ENCODE measurements around the gene WRAP73. TPM values are rescaled to one million over a fixed set of nuclear protein-coding genes. Genes with fewer than 3 reads are reported as not detected.

WRAP73 gene
- total RNA-seq, 1 experiment from 2014 or later, result 57.2 TPM

- no peak overlapping the region for H3K9ac ChIP-seq (ENCODE audit: low read length)
- intact Hi-C loops (cut with micrococcal nuclease), result no loop called here
- no peak overlapping the region for H3K4me2 ChIP-seq (ENCODE audit: low read length)
- no peaks in the 10 kb centered on the region for H3K9me3 ChIP-seq (ENCODE audit: low read length)
- H4K20me1 ChIP-seq (ENCODE audit: low read length), result no peaks in the 10 kb centered on the region
- ATAC-seq (no peak), DNase-seq (no peak)
- no peak overlapping the region for H3K4me3 ChIP-seq (ENCODE audit: low read length)
- no peak overlapping the region for H3K27ac ChIP-seq (ENCODE audit: low read length)
- TF ChIP-seq EZH2phosphoT487 (IDR thresholded peaks at IDR 0.05; ENCODE audit: borderline replicate concordance, low read length) (no peak), CTCF (conservative IDR thresholded peaks at IDR 0.05; ENCODE audit: low read depth, low read length) (no peak), EZH2 (IDR thresholded peaks at IDR 0.05; ENCODE audit: low read length, unreplicated experiment) (no peak)
- H3K27me3 ChIP-seq (ENCODE audit: low read length), result 0 out of 2 replicates have a peak, but pooled peaks cover 3% of the 10 kb centered on the region
- H3K9me2 ChIP-seq (replicated peaks; ENCODE audit: low read length), result no peaks in the 10 kb centered on the region
- H2AFZ ChIP-seq (ENCODE audit: low read length), result no peak overlapping the region
- no peaks in the 10 kb centered on the region for H3K36me3 ChIP-seq (ENCODE audit: low read depth, low read length)
- CTCF ChIA-PET, result no interaction called here
- no peaks in the 10 kb centered on the region for H3K4me1 ChIP-seq (ENCODE audit: insufficient read depth, low read length)
- no peaks in the 10 kb centered on the region for H3F3A ChIP-seq (ENCODE audit: low read length, unreplicated experiment)
- no TSS peak for BruUV-seq (replicated peaks)
- H3K79me2 ChIP-seq (ENCODE audit: low read length), result no peaks in the 10 kb centered on the region
- POLR2A ChIA-PET (ENCODE audit: unreplicated experiment), result no interaction called here
These were observed 40.6 kb upstream of the WRAP73 start for GRCh38 chr1:3690282-3691065.

DNA sequence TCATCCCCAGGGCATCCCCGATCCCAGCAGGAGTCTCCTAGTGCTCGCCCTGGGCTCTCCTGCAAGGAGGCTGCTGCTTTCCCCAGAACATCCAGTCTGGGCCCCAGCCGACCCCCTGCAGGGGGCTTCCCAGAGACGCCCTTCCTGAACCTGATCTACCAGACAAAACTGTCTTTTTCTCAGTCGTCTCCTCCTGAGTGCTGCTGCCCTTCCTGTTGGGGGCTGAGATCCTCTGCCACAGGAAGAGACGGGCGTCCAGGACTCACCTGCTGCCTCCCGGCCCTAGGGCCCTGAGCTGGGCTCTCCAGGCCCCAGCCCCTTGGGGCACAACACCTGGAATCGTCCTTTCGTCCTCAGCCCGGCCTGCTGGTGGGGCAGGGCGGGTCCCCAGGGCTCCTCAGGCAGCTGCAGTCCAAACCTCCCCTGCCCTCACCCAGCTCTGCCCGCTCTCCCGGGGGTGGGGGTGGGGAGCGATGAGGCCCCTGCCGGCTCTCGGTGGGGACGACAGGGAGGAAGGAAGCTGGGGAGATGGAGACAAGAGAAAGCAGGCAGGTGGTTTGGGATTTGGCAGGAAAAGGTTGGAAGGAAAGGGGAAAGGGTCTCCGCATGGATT, 39.3 kb upstream of the WRAP73 start:
- BruUV-seq (replicated peaks), result no TSS peak
- intact Hi-C loops (cut with micrococcal nuclease), result no loop called here
- CTCF ChIA-PET, result no interaction called here
- POLR2A ChIA-PET (ENCODE audit: unreplicated experiment), result no interaction called here
- DNase-seq (no peak), ATAC-seq (no peak)
- H3K79me2 ChIP-seq (ENCODE audit: low read length), result no peaks in the 10 kb centered on the region
- H3K9me3 ChIP-seq (ENCODE audit: low read length), result no peaks in the 10 kb centered on the region
- H3K27ac ChIP-seq (ENCODE audit: low read length), result no peak overlapping the region
- H3K27me3 ChIP-seq (ENCODE audit: low read length), result 0 out of 2 replicates have a peak, but pooled peaks cover 3% of the 10 kb centered on the region
- H3K4me1 ChIP-seq (ENCODE audit: insufficient read depth, low read length), result no peaks in the 10 kb centered on the region
- TF ChIP-seq EZH2 (IDR thresholded peaks at IDR 0.05; ENCODE audit: low read length, unreplicated experiment) (no peak), EZH2phosphoT487 (IDR thresholded peaks at IDR 0.05; ENCODE audit: borderline replicate concordance, low read length) (no peak), CTCF (conservative IDR thresholded peaks at IDR 0.05; ENCODE audit: low read depth, low read length) (no peak)
- no peaks in the 10 kb centered on the region for H4K20me1 ChIP-seq (ENCODE audit: low read length)
- no peaks in the 10 kb centered on the region for H3F3A ChIP-seq (ENCODE audit: low read length, unreplicated experiment)
- no peak overlapping the region for H3K4me2 ChIP-seq (ENCODE audit: low read length)
- no peak overlapping the region for H3K4me3 ChIP-seq (ENCODE audit: low read length)
- H2AFZ ChIP-seq (ENCODE audit: low read length), result no peak overlapping the region
- H3K9me2 ChIP-seq (replicated peaks; ENCODE audit: low read length), result no peaks in the 10 kb centered on the region
- H3K36me3 ChIP-seq (ENCODE audit: low read depth, low read length), result no peaks in the 10 kb centered on the region
- no peak overlapping the region for H3K9ac ChIP-seq (ENCODE audit: low read length)

Data from PC-3 (cell line).